HK-2 (cell line): ENCODE data around the gene DENND4B.

ENCODE experiments used
- DNase-seq: peaks from one replicate; pipeline ENCODE4 v3.0.0-alpha.2; 2018; ENCODE audit not compliant: unreplicated experiment

The DENND4B gene

GRCh38 chr1:153945131-153945794, 1.3 kb downstream of the DENND4B start:
- DNase-seq, result no peak

GRCh38 chr1:153944827-153945117, 1.7 kb downstream of the DENND4B start:
- DNase-seq, result no peak

GRCh38 chr1:153944005-153944826, 2.3 kb downstream of the DENND4B start:
- no peak for DNase-seq

GRCh38 chr1:153942766-153943549, 3.6 kb downstream of the DENND4B start:
- DNase-seq, result no peak

DNA sequence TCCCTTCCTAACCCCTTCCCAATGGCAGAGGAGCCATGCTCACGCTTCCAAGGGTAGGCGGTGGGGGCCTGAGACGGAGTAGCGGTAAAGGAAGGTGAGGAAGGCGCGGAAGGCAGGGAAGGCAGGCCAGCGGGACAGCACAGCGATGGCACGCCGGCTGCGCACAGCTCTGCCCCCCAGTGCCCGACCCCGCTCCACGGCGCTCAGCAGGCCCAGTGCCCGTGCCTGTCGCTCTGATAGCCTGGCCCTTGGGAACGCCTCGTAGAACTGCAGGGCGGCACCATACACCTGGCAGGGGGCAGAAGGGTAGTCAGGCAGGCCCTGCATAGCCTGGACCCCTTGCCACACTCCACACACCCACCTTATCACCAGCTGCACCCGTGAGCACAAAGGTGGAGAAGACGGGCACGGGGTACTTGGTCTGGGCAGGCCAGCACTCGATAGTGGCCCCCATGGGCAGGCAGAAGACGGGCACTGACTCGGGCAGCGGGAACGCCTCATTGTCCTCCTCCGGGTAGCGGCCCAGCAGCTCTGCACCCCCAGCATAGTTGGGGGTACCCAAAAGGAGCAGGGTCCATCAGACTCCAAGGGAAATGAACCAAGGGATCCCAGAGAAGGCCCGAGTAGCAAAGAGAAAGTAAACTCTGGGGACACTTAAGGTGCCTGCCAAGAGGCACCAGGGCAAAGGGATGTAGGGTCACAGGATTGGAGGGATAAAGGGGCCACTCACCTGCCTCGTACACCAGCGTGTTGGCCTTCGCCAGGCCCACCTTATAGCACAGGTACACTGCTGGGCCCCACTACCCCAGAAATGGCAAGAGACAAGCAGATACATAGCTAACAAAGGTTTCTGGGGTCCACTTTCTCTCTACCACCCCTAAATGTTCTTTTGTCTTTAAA, 4.4 kb downstream of the DENND4B start:
- no peak for DNase-seq

- DNase-seq, result no peak
Measured at GRCh38 chr1:153940756-153941155, 5.8 kb downstream of the DENND4B start.

DNA sequence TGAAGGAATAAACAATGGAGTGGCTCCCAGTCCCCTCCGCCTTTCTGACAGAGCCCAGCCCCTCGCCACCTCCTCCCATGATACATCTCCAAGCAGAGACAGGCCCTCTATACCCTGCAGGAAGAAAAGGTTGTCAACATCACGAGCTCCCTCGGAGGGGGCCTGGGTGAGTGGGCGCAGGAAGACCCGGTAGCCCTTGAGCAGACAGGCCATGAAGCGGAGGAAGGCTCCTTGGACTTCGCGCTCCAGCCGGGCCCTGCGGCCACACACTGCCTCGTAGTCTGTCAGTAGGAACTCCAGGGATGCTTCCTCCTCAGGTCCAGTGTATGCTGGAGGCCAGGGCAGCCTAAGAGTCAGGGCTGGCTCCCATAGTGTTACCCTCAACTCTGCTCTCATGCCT, 7.0 kb downstream of the DENND4B start:
- DNase-seq, result no peak

DNA sequence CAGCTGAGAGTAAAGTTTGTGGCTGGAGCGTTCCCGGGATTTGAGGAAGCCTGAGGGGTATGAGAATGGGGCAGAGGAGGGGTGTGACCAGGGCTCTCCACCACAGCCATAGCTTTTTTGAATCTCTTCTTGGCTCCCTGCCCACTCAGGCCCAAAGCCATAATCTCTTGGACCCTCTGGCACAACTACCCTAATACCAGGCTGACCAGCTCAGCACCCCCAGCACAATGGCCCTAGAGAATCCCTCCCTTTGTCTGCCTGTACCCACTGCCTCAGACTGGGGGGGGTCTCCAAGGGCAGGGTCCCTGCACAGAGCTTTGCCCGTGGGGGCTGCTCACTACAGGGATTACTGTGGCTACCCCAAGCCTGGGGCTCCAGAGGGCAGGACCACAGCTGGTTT, 7.5 kb downstream of the DENND4B start:
- DNase-seq, result no peak

- DNase-seq, result no peak
Measured at GRCh38 chr1:153937331-153937730, 9.2 kb downstream of the DENND4B start.

DNA sequence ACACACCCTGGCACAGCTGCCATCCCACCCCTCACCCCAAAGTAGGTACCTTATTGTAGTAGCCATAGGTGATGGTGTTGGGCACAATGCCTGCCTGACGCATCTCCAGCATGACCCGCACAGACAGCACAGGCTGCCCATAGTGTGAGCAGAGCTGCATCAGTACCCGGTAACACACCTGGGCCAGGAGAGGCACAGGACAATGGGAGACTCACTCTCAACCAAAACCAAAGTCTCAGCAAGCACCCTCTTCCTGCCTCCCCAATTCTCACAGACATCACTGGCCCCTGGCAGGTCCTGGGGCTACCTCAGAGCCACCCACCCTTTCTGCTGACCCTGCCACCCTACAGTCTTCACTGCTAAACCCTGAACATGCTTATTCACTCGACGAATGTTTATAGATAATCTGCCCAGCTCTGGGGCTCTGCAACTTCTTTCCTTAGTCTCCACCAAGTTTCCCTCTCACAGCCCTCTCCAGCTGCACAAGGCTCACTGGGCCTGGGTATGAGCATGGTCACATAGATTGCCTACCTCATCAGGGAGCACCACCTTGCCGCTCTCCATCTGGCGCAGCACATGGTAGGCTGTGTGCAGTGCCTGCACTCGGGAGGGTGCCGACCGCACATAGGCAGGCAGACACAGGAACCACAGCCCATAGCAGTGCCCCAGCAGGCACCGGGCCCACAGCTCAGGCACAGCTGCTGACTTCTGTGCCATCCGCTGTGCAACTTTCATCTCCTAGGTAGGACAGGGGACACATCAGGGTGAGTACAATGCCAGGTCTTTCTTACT, 10.3 kb downstream of the DENND4B start:
- DNase-seq, result no peak

- no peak for DNase-seq
Measured at GRCh38 chr1:153934746-153935145, 11.8 kb downstream of the DENND4B start.

- DNase-seq, result no peak
Measured at GRCh38 chr1:153933955-153934354, 12.6 kb downstream of the DENND4B start.

- no peak for DNase-seq
Measured at GRCh38 chr1:153933430-153933829, 13.1 kb downstream of the DENND4B start.

- no peak for DNase-seq
Measured at GRCh38 chr1:153932156-153933131, 14.1 kb downstream of the DENND4B start.

GRCh38 chr1:153929981-153930948, 16.3 kb downstream of the DENND4B start:
- no peak for DNase-seq

DNA sequence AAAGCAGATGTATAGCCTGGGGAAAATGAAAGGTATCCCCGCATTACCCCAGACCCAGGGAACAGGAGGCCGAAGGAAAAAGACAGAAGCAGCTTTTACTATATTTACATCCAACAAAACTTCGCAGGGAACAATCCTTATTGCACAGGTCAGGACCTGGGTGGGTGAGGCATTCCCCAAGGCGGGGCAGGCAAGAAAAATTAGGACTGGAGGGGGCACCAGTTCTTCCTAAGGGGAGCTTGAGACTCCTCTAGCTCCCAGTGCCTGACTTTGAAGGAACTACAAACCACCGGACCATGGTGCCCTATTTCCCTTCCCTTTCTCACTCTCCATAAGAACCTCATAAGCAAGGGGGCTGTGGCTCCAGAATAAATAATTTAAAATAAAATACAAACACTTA, 17.1 kb downstream of the DENND4B start:
- DNase-seq, result no peak

DNA sequence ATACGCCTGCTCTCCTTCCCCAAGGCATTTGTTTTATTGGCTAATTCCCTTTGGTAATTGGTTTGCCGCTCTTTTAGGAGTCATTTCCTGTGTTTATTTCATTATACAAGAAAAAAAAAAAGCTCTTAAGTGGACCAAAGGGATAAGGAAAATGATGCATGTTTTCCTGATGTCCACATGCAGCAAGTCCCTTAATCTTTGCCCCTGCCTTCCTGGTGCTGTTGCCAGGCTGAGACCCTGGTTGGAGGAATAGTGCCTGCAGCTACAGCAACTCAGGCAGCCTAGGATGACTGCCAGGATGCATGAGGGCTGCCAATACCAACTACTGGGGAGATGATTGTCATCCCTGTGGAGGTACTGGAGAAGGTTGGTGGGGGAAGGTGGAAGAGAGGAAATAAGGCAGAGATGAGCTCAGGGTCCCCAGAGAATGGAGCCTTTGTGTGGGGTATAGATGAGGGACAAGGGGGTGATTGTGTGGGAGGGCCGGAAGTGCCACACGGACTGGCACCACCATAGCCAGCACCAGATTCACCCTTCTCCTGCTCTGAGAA, 17.7 kb downstream of the DENND4B start:
- DNase-seq, result no peak

GRCh38 chr1:153928245-153928644, 18.3 kb downstream of the DENND4B start:
- no peak for DNase-seq
